ENCODE measurements around the gene SLC18A2. TPM values are rescaled to one million over a fixed set of nuclear protein-coding genes. Genes with fewer than 3 reads are reported as not detected.

SLC18A2 gene
- total and polyA plus RNA-seq, 2 of the 8 experiments (the other 6 are each of a cell fraction or from before 2014, with no cell fraction given), result 6.5 to 7.0 TPM

GRCh38 chr10:117272195-117273076, 31.5 kb downstream of the SLC18A2 start:
- H2BK20ac ChIP-seq (ENCODE audit: low read length), result no peak overlapping the region
- H3K4me2 ChIP-seq (ENCODE audit: insufficient read depth in 1 of 2, low read depth in 2 of 2, low read length in 2 of 2), result no peak overlapping the region
- TF ChIP-seq TCF12 (IDR thresholded peaks at IDR 0.05; ENCODE audit: low read depth, low read length), result no peak
- no peak for TF ChIP-seq TAF7 (optimal IDR thresholded peaks at IDR 0.05; ENCODE audit: borderline replicate concordance, low read depth, low read length)
- TF ChIP-seq MAFK (IDR thresholded peaks at IDR 0.05; ENCODE audit: low read depth, low read length), result no peak
- no peak for TF ChIP-seq ZNF274 (IDR thresholded peaks at IDR 0.05; ENCODE audit: borderline replicate concordance, extremely low read depth, low read length)
- TF ChIP-seq EZH2 (IDR thresholded peaks at IDR 0.05; ENCODE audit: low read depth, low read length, severe bottlenecking), result no peak
- TF ChIP-seq SIX5 (IDR thresholded peaks at IDR 0.05; ENCODE audit: low read depth, low read length), result no peak

More at GRCh38 chr10:117272195-117273076, 31.5 kb downstream of the SLC18A2 start:
- CTCF ChIA-PET (ENCODE audit: partially characterized antibody), result no interaction called here
- no peak overlapping the region for H2BK15ac ChIP-seq (ENCODE audit: low read length)
- no peaks in the 10 kb centered on the region for H3K36me3 ChIP-seq (ENCODE audit: control insufficient read depth in 2 of 4, insufficient read depth in 4 of 4, low read length in 3 of 4)
- no peak overlapping the region for H3K18ac ChIP-seq (ENCODE audit: extremely low read depth, low read length)
- H4K20me1 ChIP-seq (replicated peaks in 1 of 2; ENCODE audit: control insufficient read depth in 1 of 2, insufficient read depth in 2 of 2, low read length in 2 of 2), result peaks cover 0 to 5% of the 10 kb centered on the region in 2 experiments
- no peaks in the 10 kb centered on the region; the same call in 1 of the 2 replicates for H3K23me2 ChIP-seq (ENCODE audit: low read depth, low read length)
- no peak overlapping the region for H2BK12ac ChIP-seq (ENCODE audit: low read depth, low read length)
- FAIRE-seq, result no peak
- no peak overlapping the region for H4K91ac ChIP-seq (replicated peaks; ENCODE audit: insufficient read length, low read length)
- H3K79me2 ChIP-seq (ENCODE audit: control insufficient read depth in 1 of 2, insufficient read depth in 2 of 2, low read length in 2 of 2), result no peaks in the 10 kb centered on the region
- H2AK5ac ChIP-seq (ENCODE audit: low read depth, low read length), result no peak overlapping the region
- no peaks in the 10 kb centered on the region for H3K4me1 ChIP-seq (replicated peaks in 1 of 4; ENCODE audit: control insufficient read depth in 3 of 4, insufficient read depth in 4 of 4, low read length in 3 of 4)
- H3K4ac ChIP-seq (replicated peaks; ENCODE audit: insufficient read length, low read depth, low read length), result no peak overlapping the region
- no peak overlapping the region; a peak in 1 of 7 replicates for H3K9ac ChIP-seq (replicated peaks in 1 of 4; ENCODE audit: extremely low read depth in 1 of 4, low read depth in 3 of 4, low read length in 3 of 4)
- no peak for DNase-seq (ENCODE audit: low read depth in 1 of 2, low spot score in 2 of 2)
- WGBS, 2 experiments (ENCODE audit: extremely low coverage in 1 of 2, insufficient coverage in 1 of 2, insufficient read length in 1 of 2, insufficient replicate concordance in 2 of 2, low coverage in 1 of 2, low lambda C conversion rate in 2 of 2, missing lambda C conversion rate in 1 of 2), result 88% methylated on average over 13 of the region's 13 CpGs; no CpG with 5 or more reads in 1 of the 2 experiments
- H3K27ac ChIP-seq (ENCODE audit: low read depth, low read length), result no peak overlapping the region
- no peaks in the 10 kb centered on the region for H3K79me1 ChIP-seq (ENCODE audit: low read depth, low read length)
- no peak overlapping the region for H3K4me3 ChIP-seq (ENCODE audit: extremely low read depth in 1 of 4, insufficient read depth in 2 of 4, low read depth in 3 of 4, low read length in 4 of 4)
- no peak overlapping the region; the same call in 1 of the 2 replicates for H4K8ac ChIP-seq (ENCODE audit: extremely low read depth, insufficient read depth, low read length)
- H3K27me3 ChIP-seq (replicated peaks in 1 of 4; ENCODE audit: control insufficient read depth in 3 of 4, extremely low read depth in 1 of 4, insufficient read depth in 3 of 4, low read length in 3 of 4), result no peaks in the 10 kb centered on the region
- H4K5ac ChIP-seq (ENCODE audit: insufficient read length, low read depth, low read length), result no peak overlapping the region
- POLR2A ChIA-PET (ENCODE audit: partially characterized antibody), result no interaction called here
- H3K9me3 ChIP-seq (ENCODE audit: insufficient read depth in 2 of 2, low read depth in 1 of 2, low read length in 1 of 2), result no peaks in the 10 kb centered on the region
- no peak overlapping the region for H2BK120ac ChIP-seq (replicated peaks; ENCODE audit: low read depth, low read length)
- H2BK5ac ChIP-seq (ENCODE audit: low read depth, low read length), result no peak overlapping the region
- no peak overlapping the region for H2AFZ ChIP-seq (ENCODE audit: low read length)
- H3K23ac ChIP-seq (ENCODE audit: insufficient read length), result no peak overlapping the region
- H3K14ac ChIP-seq (ENCODE audit: insufficient read length), result no peak overlapping the region
- H3K56ac ChIP-seq (replicated peaks; ENCODE audit: insufficient read length, low read depth, low read length), result no peak overlapping the region
